ENCODE results near the gene RCOR3.
A peak's percentile ranks its signal among the peaks of the same experiment; 100 is the strongest.

RCOR3 gene

DNA sequence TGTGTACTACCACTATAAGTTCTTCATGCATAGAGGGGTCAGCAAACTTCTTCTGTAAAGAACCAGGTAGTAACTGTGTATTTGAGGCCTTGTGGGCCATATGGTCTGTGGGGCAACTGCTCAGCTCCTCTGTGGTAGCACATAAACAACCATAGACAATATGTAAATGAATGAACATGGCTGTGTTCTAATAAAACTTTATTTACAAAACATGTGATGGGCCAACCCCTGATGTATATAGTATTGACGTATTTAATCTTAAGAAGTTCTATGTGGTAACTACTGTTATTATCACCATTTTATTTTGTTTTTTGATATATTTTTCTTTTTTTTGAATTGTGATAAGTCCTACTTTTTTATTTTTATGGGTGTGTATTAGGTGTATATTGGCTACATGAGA is 82.8 kb downstream of the RCOR3 start:
- Histone ChIP-seq H3K4me3 (ENCODE audit: low read depth, low read length) (no peak overlapping the region), H3K36me3 (no peaks in the 10 kb centered on the region), H3K27me3 (no peaks in the 10 kb centered on the region), H3K4me1 (peaks cover 6% of the 10 kb centered on the region; the same call in 1 of the 2 replicates), H3K9me3 (no peaks in the 10 kb centered on the region)
- DNase-seq: no peak
- TF ChIP-seq, protein P1, sequence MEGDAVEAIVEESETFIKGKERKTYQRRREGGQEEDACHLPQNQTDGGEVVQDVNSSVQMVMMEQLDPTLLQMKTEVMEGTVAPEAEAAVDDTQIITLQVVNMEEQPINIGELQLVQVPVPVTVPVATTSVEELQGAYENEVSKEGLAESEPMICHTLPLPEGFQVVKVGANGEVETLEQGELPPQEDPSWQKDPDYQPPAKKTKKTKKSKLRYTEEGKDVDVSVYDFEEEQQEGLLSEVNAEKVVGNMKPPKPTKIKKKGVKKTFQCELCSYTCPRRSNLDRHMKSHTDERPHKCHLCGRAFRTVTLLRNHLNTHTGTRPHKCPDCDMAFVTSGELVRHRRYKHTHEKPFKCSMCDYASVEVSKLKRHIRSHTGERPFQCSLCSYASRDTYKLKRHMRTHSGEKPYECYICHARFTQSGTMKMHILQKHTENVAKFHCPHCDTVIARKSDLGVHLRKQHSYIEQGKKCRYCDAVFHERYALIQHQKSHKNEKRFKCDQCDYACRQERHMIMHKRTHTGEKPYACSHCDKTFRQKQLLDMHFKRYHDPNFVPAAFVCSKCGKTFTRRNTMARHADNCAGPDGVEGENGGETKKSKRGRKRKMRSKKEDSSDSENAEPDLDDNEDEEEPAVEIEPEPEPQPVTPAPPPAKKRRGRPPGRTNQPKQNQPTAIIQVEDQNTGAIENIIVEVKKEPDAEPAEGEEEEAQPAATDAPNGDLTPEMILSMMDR (IDR thresholded peaks at IDR 0.05; ENCODE audit: low read depth, low read length): no peak

DNA sequence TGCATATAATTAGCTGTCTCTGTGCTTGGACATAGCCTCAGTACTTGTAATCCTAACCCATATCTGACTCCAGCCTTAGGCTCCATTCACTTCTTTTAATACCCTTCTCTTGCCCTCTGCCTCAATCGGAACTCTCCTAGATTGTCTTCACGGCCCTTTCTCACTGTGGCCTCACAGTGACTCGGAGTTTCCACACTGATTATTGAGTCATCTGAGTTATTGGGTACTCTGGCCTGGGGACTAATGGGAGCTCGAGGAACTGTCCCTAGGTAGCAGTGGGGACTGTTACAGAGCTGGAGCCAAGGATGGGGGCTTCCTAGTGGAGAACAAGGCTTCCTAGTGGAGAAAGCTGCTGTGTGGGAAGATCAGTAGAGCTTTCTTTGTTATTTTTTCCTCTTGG is 84.4 kb downstream of the RCOR3 start:
- no peak for DNase-seq
- Histone ChIP-seq H3K27me3 (no peaks in the 10 kb centered on the region), H3K4me3 (ENCODE audit: low read depth, low read length) (no peak overlapping the region), H3K9me3 (no peaks in the 10 kb centered on the region), H3K4me1 (peaks cover 6% of the 10 kb centered on the region; the same call in 1 of the 2 replicates), H3K36me3 (no peaks in the 10 kb centered on the region)
- TF ChIP-seq, protein P1 (IDR thresholded peaks at IDR 0.05; ENCODE audit: low read depth, low read length): no peak

DNA sequence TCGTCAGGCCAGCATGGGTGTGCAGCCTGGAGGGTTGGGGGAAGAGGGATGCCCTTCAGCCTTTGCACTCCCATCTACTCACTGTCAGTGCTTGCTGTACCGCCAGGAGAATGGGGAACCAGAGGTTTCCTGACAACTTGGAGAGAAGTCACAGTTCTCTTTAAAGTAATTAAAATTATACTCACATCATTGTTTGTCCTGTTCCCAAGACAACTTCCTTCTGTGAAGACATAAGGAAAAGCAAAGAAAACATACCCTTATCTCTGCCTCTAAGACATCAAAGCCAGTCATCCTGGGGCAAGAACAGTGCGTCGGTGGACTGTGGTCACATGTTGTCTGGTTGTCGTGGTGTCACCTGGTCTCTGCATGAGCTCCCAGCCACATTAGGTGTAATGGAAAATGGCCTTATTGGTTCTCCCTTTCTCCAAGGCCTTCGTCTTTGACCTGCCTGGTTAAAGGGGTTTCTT is 85.0 kb downstream of the RCOR3 start:
- no peaks in the 10 kb centered on the region for H3K36me3 ChIP-seq
- peaks cover 6% of the 10 kb centered on the region; the same call in 1 of the 2 replicates for H3K4me1 ChIP-seq
- TF ChIP-seq, protein P1 (IDR thresholded peaks at IDR 0.05; ENCODE audit: low read depth, low read length): no peak

DNA sequence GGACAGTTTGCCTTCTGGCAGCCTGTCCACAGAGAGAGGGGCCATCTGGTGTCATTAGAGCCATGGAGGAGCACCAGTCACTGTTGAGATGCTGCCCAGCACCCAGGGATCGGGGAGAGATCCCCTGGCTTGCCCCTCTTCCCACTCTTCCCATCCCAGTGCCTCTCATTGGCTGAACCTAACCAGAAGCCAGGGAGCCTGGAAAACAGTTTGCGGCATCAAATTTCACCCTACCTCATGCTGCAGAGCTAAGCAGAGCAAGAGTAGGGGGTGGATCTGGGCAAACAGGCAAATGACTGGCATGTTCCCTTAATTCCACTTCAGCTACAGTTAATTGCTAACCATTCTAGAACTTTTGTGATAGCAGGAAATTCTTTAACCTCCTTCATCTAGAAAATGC is 86.6 kb downstream of the RCOR3 start:
- peaks cover 6% of the 10 kb centered on the region; the same call in 1 of the 2 replicates for H3K4me1 ChIP-seq
- H3K9me3 ChIP-seq: no peaks in the 10 kb centered on the region
- no peak overlapping the region for H3K4me3 ChIP-seq (ENCODE audit: low read depth, low read length)
- TF ChIP-seq, protein P1 (IDR thresholded peaks at IDR 0.05; ENCODE audit: low read depth, low read length): no peak
- no peaks in the 10 kb centered on the region for H3K36me3 ChIP-seq
- no peaks in the 10 kb centered on the region for H3K27me3 ChIP-seq
- DNase-seq: peak; percentile 57

More for the DNA sequence above, 85.0 kb downstream of the RCOR3 start:
- H3K9me3 ChIP-seq: no peaks in the 10 kb centered on the region
- no peak overlapping the region for H3K4me3 ChIP-seq (ENCODE audit: low read depth, low read length)
- DNase-seq: no peak
- H3K27me3 ChIP-seq: no peaks in the 10 kb centered on the region

DNA sequence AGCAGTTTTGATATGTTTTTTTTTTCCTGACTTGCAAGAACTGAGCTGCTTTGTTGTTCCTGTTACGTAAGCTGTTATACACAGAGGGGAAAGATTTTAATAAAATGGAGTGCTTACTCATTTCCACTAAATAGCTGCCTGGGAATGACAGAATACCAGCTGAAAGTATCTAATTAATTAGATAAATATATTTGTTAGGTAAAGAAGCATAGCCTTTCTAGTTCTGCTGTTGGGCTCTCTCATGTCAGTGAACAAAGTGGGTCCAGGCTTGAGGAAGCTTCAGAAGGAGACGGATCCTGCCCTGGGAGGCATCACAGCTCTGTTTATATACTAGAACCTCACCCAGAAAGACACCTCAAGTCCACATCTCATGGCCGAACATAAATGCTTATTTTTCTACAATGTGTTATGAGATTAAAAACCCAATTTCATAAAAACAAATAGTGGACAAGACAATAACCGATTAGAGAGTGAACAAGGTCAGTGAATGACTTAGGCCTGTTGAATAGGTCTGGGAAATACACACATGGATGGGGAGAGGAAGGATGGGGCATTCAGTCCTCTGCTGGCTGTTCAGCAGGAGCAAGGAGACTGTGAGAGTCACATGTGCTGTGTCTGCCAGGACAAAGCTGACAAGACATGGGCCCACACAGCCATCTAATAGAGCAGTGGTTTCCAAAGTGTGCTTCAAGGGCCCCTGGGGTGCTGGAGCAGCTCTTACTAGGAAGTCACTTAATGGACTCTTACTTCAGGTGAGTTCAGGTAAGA is 88.1 kb downstream of the RCOR3 start:
- H3K4me3 ChIP-seq (ENCODE audit: low read depth, low read length): no peak overlapping the region
- TF ChIP-seq, protein P1 (IDR thresholded peaks at IDR 0.05; ENCODE audit: low read depth, low read length): no peak
- no peaks in the 10 kb centered on the region for H3K27me3 ChIP-seq
- H3K9me3 ChIP-seq: no peaks in the 10 kb centered on the region
- DNase-seq: no peak
- peaks cover 6% of the 10 kb centered on the region; the same call in 1 of the 2 replicates for H3K4me1 ChIP-seq
- no peaks in the 10 kb centered on the region for H3K36me3 ChIP-seq

DNA sequence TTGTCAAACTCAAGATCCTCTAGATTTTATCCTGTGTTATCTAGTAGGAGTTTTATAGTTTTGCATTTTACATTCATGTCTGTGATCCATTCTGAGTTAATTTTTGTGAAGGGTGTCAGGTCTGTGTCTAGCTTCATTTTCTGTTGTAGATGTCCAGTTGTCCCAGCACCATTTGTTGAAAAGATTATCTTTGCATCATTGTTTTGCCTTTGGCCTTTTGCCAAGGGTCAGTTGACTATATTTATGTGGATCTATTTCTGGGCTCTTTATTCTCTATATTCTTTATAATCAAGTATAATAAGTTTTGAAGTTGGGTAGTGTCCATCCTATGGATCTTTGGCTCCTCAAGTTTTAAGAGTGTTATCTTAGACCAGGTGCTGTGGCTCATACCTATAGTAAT is 89.4 kb downstream of the RCOR3 start:
- TF ChIP-seq, protein P1 (IDR thresholded peaks at IDR 0.05; ENCODE audit: low read depth, low read length): no peak
- Histone ChIP-seq H3K4me1 (peaks cover 3% of the 10 kb centered on the region; the same call in 1 of the 2 replicates), H3K4me3 (ENCODE audit: low read depth, low read length) (no peak overlapping the region), H3K36me3 (no peaks in the 10 kb centered on the region), H3K9me3 (no peaks in the 10 kb centered on the region), H3K27me3 (no peaks in the 10 kb centered on the region)
- no peak for DNase-seq

Data from BE2C (cell line).